MM.1S (cell line): ENCODE measurements around the gene PPP2R3B.

Source experiments
- DNase-seq: peaks from one replicate; pipeline ENCODE4 v3.0.0-alpha.2; 2015
- H2AFZ ChIP-seq: fragments of 300-600 bp; sonication (generic); 2 replicates; pipeline ENCODE4 v1.6.0; 2016; ENCODE audit warnings: antibody characterized with exemption, low read length
- H3F3A ChIP-seq: fragments of 300-600 bp; sonication (generic); 2 replicates; pipeline ENCODE4 v1.6.1; 2016; ENCODE audit warnings: mild to moderate bottlenecking, antibody characterized with exemption, low read length, moderate library complexity, mixed read lengths; ENCODE audit not compliant: insufficient read depth
- H3K27ac ChIP-seq: fragments of 300-600 bp; sonication (generic); 2 replicates; pipeline ENCODE4 v1.5.1; 2016; ENCODE audit warnings: mild to moderate bottlenecking, low read length
- H3K27me3 ChIP-seq: fragments of 300-600 bp; sonication (generic); replicated peaks from 2 replicates; pipeline ENCODE4 v1.6.0; 2016; ENCODE audit warnings: low read length; ENCODE audit not compliant: insufficient read depth
- H3K36me3 ChIP-seq: fragments of 300-600 bp; sonication (generic); replicated peaks from 2 replicates; pipeline ENCODE4 v1.6.1; 2016; ENCODE audit warnings: mild to moderate bottlenecking, low read length, mixed read lengths; ENCODE audit not compliant: insufficient read depth
- H3K4me1 ChIP-seq: fragments of 300-600 bp; sonication (generic); 2 replicates; pipeline ENCODE4 v1.6.1; 2016; ENCODE audit warnings: low read length, mixed read lengths
- H3K4me2 ChIP-seq: fragments of 300-600 bp; sonication (generic); 2 replicates; pipeline ENCODE4 v1.6.0; 2016; ENCODE audit warnings: low read depth, low read length
- H3K4me3 ChIP-seq: fragments of 300-600 bp; sonication (generic); 2 replicates; pipeline ENCODE4 v1.5.1; 2016; ENCODE audit warnings: low read length, mixed read lengths
- H3K79me2 ChIP-seq: fragments of 300-600 bp; sonication (generic); 2 replicates; pipeline ENCODE4 v1.6.1; 2016; ENCODE audit warnings: mixed run types, low read length, mixed read lengths
- H3K9ac ChIP-seq: fragments of 300-600 bp; sonication (generic); 2 replicates; pipeline ENCODE4 v1.6.1; 2016; ENCODE audit warnings: low read length, mixed read lengths
- H3K9me2 ChIP-seq: fragments of 300-600 bp; sonication (generic); replicated peaks from 2 replicates; pipeline ENCODE4 v1.6.1; 2016; ENCODE audit warnings: mild to moderate bottlenecking, low read length, mixed read lengths; ENCODE audit not compliant: insufficient read depth
- H3K9me3 ChIP-seq: fragments of 300-600 bp; sonication (generic); replicated peaks from 2 replicates; pipeline ENCODE4 v1.6.1; 2016; ENCODE audit warnings: mild to moderate bottlenecking, low read length, mixed read lengths; ENCODE audit not compliant: insufficient read depth
- H4K20me1 ChIP-seq: fragments of 300-600 bp; sonication (generic); 2 replicates; pipeline ENCODE4 v1.6.1; 2016; ENCODE audit warnings: mild to moderate bottlenecking, low read length, moderate library complexity, mixed read lengths; ENCODE audit not compliant: insufficient read depth
- CTCF ChIP-seq: fragments of 300-600 bp; sonication (generic); IDR thresholded peaks from 2 replicates; pipeline ENCODE4 v1.5.1; 2016; ENCODE audit warnings: antibody characterized with exemption, low read length, mixed read lengths
- EZH2 ChIP-seq: fragments of 300-600 bp; sonication (generic); optimal IDR thresholded peaks from 2 replicates; pipeline ENCODE3; 2017; ENCODE audit warnings: low read depth, mild to moderate bottlenecking, antibody characterized with exemption, low read length, mixed read lengths
- EZH2phosphoT487 ChIP-seq: fragments of 300-600 bp; sonication (generic); IDR thresholded peaks from 2 replicates; pipeline ENCODE4 v1.6.1; 2018; ENCODE audit warnings: antibody characterized with exemption, low read length

PPP2R3B gene

GRCh38 chrX:400258-400657 lies 13.6 kb upstream of the PPP2R3B start:
- no peaks in the 10 kb centered on the region for H3K9me2 ChIP-seq
- H3K9ac ChIP-seq: no peak overlapping the region
- no peaks in the 10 kb centered on the region for H3K79me2 ChIP-seq
- H3K4me2 ChIP-seq: no peak overlapping the region
- TF ChIP-seq EZH2phosphoT487 (no peak), EZH2 (no peak), CTCF (no peak)
- no peak for DNase-seq
- H3K4me3 ChIP-seq: no peak overlapping the region
- no peak overlapping the region for H3K27ac ChIP-seq
- no peaks in the 10 kb centered on the region for H3K4me1 ChIP-seq
- H3K36me3 ChIP-seq: no peaks in the 10 kb centered on the region
- H3K9me3 ChIP-seq: no peaks in the 10 kb centered on the region
- H3F3A ChIP-seq: no peaks in the 10 kb centered on the region
- no peaks in the 10 kb centered on the region for H3K27me3 ChIP-seq
- no peak overlapping the region for H2AFZ ChIP-seq
- H4K20me1 ChIP-seq: no peaks in the 10 kb centered on the region

GRCh38 chrX:397575-397974 lies 10.9 kb upstream of the PPP2R3B start:
- H3K27me3 ChIP-seq: no peaks in the 10 kb centered on the region
- no peak overlapping the region for H3K27ac ChIP-seq
- no peaks in the 10 kb centered on the region for H3F3A ChIP-seq
- H3K79me2 ChIP-seq: no peaks in the 10 kb centered on the region
- no peak for TF ChIP-seq CTCF
- TF ChIP-seq EZH2phosphoT487: no peak
- no peak for TF ChIP-seq EZH2
- no peak overlapping the region for H3K4me3 ChIP-seq
- DNase-seq: no peak
- no peaks in the 10 kb centered on the region for H4K20me1 ChIP-seq
- H3K4me1 ChIP-seq: no peaks in the 10 kb centered on the region
- no peaks in the 10 kb centered on the region for H3K36me3 ChIP-seq
- H2AFZ ChIP-seq: no peak overlapping the region
- H3K9me2 ChIP-seq: no peaks in the 10 kb centered on the region
- no peak overlapping the region for H3K9ac ChIP-seq
- H3K4me2 ChIP-seq: no peak overlapping the region
- H3K9me3 ChIP-seq: no peaks in the 10 kb centered on the region

- H3K27ac ChIP-seq: no peak overlapping the region
- H3K9ac ChIP-seq: no peak overlapping the region
- no peak for TF ChIP-seq EZH2
- TF ChIP-seq CTCF: no peak
- no peak for TF ChIP-seq EZH2phosphoT487
- H3K9me3 ChIP-seq: no peaks in the 10 kb centered on the region
- H4K20me1 ChIP-seq: no peaks in the 10 kb centered on the region
- no peaks in the 10 kb centered on the region for H3K27me3 ChIP-seq
- H3K4me3 ChIP-seq: no peak overlapping the region
- H3K4me2 ChIP-seq: no peak overlapping the region
- H3K4me1 ChIP-seq: no peaks in the 10 kb centered on the region
- H2AFZ ChIP-seq: no peak overlapping the region
- H3K79me2 ChIP-seq: no peaks in the 10 kb centered on the region
- H3K36me3 ChIP-seq: no peaks in the 10 kb centered on the region
- no peaks in the 10 kb centered on the region for H3F3A ChIP-seq
- H3K9me2 ChIP-seq: no peaks in the 10 kb centered on the region
- no peak for DNase-seq
Measured at GRCh38 chrX:394830-395229, 8.1 kb upstream of the PPP2R3B start.

GRCh38 chrX:392575-392846 lies 5.8 kb upstream of the PPP2R3B start:
- Histone ChIP-seq H3K79me2 (no peaks in the 10 kb centered on the region), H3K27me3 (no peaks in the 10 kb centered on the region), H4K20me1 (no peaks in the 10 kb centered on the region), H3F3A (no peaks in the 10 kb centered on the region), H3K9ac (no peak overlapping the region), H3K36me3 (no peaks in the 10 kb centered on the region), H3K9me3 (no peaks in the 10 kb centered on the region), H3K9me2 (no peaks in the 10 kb centered on the region), H3K4me3 (no peak overlapping the region), H3K4me1 (no peaks in the 10 kb centered on the region), H2AFZ (no peak overlapping the region), H3K27ac (no peak overlapping the region), H3K4me2 (no peak overlapping the region)
- TF ChIP-seq EZH2 (no peak), EZH2phosphoT487 (no peak), CTCF (no peak)
- DNase-seq: no peak
